ENCODE data around the gene NPAS1. TPM values are rescaled to one million over a fixed set of nuclear protein-coding genes. Genes with fewer than 3 reads are reported as not detected.

NPAS1 gene
- total RNA-seq, 1 experiment from 2014 or later, result 2.8 TPM

DNA sequence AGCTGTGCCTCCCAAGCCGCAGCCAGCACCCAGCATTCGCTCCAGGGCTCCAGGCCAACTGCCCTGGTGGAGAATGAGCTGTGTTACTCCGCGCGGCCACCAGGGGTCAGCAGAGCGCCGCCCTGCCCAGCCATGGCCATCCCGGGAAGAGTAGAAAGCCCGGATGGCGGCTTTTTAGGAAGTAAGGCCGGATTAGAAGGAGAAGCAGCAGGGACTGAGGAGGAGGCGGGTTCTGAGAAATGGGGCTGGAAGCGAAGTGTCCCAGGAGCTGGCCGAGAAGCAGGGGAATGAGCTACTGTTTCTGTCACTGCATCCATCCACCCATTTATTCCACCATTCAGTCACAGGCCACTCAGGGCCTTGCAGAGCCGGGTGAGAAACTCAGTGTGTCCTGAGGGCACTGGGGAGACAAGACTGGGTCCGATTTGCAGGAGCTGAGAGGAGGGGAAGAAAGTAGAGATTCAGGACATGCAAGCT, 6.6 kb upstream of the NPAS1 start:
- no peaks in the 10 kb centered on the region for H3K4me1 ChIP-seq
- ChIA-PET CTCF (interaction anchor here (0.6 to 1.9 kb wide), 24 partner anchors 10 to 352 kb away, joined by 3 to 19 read pairs (median 4); partner anchors contain the start of genes CCDC9, DACT3, SAE1 and ZC3H4), POLR2A (interaction anchor here (0.5 kb wide), 1 partner anchor 101 kb away, joined by 4 read pairs; no protein-coding TSS in a partner anchor)
- H3K9me3 ChIP-seq, result no peaks in the 10 kb centered on the region
- Mint-ChIP-seq H3K27ac (ENCODE audit: unreplicated experiment) (peak overlapping the region; percentile 10), H3K36me3 (ENCODE audit: insufficient read depth, unreplicated experiment) (peaks cover 18% of the 10 kb centered on the region), H3K4me1 (ENCODE audit: low read depth, unreplicated experiment) (peaks cover 11% of the 10 kb centered on the region), H3K27me3 (ENCODE audit: insufficient read depth, unreplicated experiment) (peaks cover 3% of the 10 kb centered on the region), H3K4me3 (ENCODE audit: unreplicated experiment) (peak overlapping the region; percentile 9), H3K9me3 (ENCODE audit: unreplicated experiment) (no peaks in the 10 kb centered on the region)
- DNase-seq, result peak; percentile 82 to 92
- intact Hi-C loops (cut with micrococcal nuclease; ENCODE audit: unreplicated experiment), result loop anchor here (1.0 kb wide), 2 partner anchors 19 to 112 kb away; no protein-coding TSS in a partner anchor
- BruUV-seq (replicated peaks), result no TSS peak
- peak; percentile 99 for TF ChIP-seq CTCF (IDR thresholded peaks at IDR 0.05; ENCODE audit: insufficient read depth in 1 of 2, low read depth in 1 of 2, low read length in 1 of 2, severe bottlenecking in 1 of 2, unreplicated experiment in 1 of 2)
- no peaks in the 10 kb centered on the region for H3K36me3 ChIP-seq (ENCODE audit: control insufficient read depth, insufficient read depth, low read length)
- H3K27me3 ChIP-seq (replicated peaks; ENCODE audit: control insufficient read depth, insufficient read depth, low read length), result no peaks in the 10 kb centered on the region
- H3K4me3 ChIP-seq (ENCODE audit: low read depth, low read length), result 0 out of 2 replicates have a peak overlapping the region, but pooled peaks have one; percentile 7

- no TSS peak for BruUV-seq (replicated peaks)
Observed at GRCh38 chr19:47018923-47019322, 714 bp upstream of the NPAS1 start.

More at GRCh38 chr19:47018923-47019322, 714 bp upstream of the NPAS1 start:
- Mint-ChIP-seq H3K4me3 (ENCODE audit: unreplicated experiment) (peak overlapping the region; percentile 70), H3K27ac (ENCODE audit: unreplicated experiment) (no peak overlapping the region), H3K27me3 (ENCODE audit: insufficient read depth, unreplicated experiment) (peaks cover 7% of the 10 kb centered on the region), H3K9me3 (ENCODE audit: unreplicated experiment) (no peaks in the 10 kb centered on the region), H3K4me1 (ENCODE audit: low read depth, unreplicated experiment) (no peaks in the 10 kb centered on the region), H3K36me3 (ENCODE audit: insufficient read depth, unreplicated experiment) (peaks cover 4% of the 10 kb centered on the region)
- TF ChIP-seq CTCF (IDR thresholded peaks at IDR 0.05; ENCODE audit: insufficient read depth in 1 of 2, low read depth in 1 of 2, low read length in 1 of 2, severe bottlenecking in 1 of 2, unreplicated experiment in 1 of 2), result no peak
- DNase-seq, result no peak
- no peak overlapping the region for H3K4me3 ChIP-seq (ENCODE audit: low read depth, low read length)
- H3K36me3 ChIP-seq (ENCODE audit: control insufficient read depth, insufficient read depth, low read length), result no peaks in the 10 kb centered on the region
- ChIA-PET POLR2A (no interaction called here), CTCF (no interaction called here)
- intact Hi-C loops (cut with micrococcal nuclease; ENCODE audit: unreplicated experiment), result loop anchor here (5.0 kb wide), 1 partner anchor 228 kb away; no protein-coding TSS in a partner anchor
- H3K9me3 ChIP-seq, result no peaks in the 10 kb centered on the region
- peaks cover 8% of the 10 kb centered on the region; the same call in 1 of the 2 replicates for H3K4me1 ChIP-seq
- peaks cover 1% of the 10 kb centered on the region for H3K27me3 ChIP-seq (replicated peaks; ENCODE audit: control insufficient read depth, insufficient read depth, low read length)
